ENCODE results near the gene TCF4.

The TCF4 gene

GRCh38 chr18:55588111-55588869 lies at the start of gene TCF4:
Gene TCF4 (minus strand): TSS chr18:55588192. CDS start chr18:55587116, 1,076 bp downstream.
- peak; percentile 85 for DNase-seq (ENCODE audit: low read depth, low spot score)

GRCh38 chr18:55637204-55637603 lies 49.2 kb upstream of the TCF4 start:
- no peak for DNase-seq (ENCODE audit: low read depth, low spot score)

GRCh38 chr18:55635439-55635838 lies 47.4 kb upstream of the TCF4 start:
- no peak for DNase-seq (ENCODE audit: low read depth, low spot score)

DNA sequence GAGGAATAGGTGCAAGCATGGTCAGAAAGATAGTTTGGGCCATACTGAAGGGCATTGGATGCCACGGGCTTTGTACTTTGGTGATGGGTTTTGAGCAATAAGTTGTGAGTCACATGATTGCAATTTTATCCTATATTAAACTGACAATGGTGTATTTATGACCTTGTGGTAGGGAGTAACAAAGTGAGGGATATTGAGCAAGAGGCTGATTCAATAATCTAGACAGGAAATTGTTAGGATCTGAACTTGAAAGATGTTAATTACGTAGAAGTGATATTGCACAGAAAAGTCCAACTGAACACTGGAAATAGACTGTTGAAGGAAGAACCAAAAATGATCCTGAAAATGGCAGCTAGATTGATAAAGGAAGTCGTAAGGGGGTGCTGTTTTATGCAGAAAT lies 46.6 kb upstream of the TCF4 start:
- DNase-seq (ENCODE audit: low read depth, low spot score) = peak; percentile 6

DNA sequence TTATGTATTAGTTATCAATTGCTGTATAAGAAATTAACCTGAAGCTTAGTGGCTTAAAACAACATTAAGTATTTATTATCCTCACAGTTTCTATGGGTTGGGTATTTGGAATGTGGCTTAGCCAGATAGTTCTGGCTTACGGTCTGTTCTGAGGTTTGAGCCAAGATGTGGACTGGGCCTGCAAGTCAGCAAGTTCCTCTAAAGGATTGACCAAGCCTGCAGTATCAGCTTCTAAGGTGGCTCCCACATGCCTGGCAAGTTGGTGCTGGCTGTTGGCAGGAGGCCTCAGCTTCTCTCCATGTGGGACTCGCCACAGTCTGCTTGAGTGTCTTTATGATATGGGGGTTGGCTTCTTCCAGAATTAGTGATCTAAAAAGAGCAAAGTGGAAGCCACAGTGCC lies 45.0 kb upstream of the TCF4 start:
- DNase-seq (ENCODE audit: low read depth, low spot score) = peak; percentile 29

GRCh38 chr18:55629133-55629532 lies 41.1 kb upstream of the TCF4 start:
- no peak for DNase-seq (ENCODE audit: low read depth, low spot score)

GRCh38 chr18:55627007-55627406 lies 39.0 kb upstream of the TCF4 start:
- no peak for DNase-seq (ENCODE audit: low read depth, low spot score)

DNA sequence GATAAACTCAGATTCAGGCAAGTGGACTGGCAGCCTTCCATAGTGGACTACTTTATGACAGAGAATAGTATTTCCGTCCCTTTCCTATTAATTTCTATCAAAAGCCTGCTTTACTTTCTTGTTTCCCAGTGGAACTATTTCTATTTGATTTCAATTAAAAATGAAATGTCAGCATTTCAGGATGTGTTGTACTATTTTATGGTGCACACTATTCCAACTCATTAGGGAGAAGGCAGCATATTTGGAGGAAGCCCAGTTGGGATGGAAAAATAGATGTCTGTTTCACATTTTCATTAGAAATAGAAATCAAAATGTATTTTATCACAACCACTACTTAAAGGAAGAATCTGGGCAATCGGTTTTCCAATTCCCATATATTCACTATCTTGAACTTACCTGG lies 37.9 kb upstream of the TCF4 start:
- no peak for DNase-seq (ENCODE audit: low read depth, low spot score)

- DNase-seq (ENCODE audit: low read depth, low spot score) = no peak
These were observed 35.6 kb upstream of the TCF4 start for GRCh38 chr18:55623626-55624025.

DNA sequence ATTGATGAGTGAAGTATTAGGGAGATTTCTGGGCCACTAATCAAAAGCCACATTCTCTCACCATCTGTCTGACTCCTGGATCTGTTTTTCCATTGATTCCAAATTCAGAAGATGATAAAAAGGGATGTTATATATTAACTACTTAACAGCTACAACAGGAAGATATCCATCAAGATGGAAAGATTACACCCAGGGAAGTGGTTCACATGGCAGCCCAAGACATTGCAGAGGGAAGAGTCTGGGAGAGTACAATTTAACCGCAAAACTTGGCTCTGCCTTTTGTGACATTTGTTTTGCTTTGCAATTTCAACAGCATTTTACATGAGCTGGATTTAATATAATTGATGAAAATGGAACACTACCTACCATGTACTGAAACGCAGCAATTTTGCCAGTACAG lies 22.5 kb upstream of the TCF4 start:
- DNase-seq (ENCODE audit: low read depth, low spot score) = no peak

DNA sequence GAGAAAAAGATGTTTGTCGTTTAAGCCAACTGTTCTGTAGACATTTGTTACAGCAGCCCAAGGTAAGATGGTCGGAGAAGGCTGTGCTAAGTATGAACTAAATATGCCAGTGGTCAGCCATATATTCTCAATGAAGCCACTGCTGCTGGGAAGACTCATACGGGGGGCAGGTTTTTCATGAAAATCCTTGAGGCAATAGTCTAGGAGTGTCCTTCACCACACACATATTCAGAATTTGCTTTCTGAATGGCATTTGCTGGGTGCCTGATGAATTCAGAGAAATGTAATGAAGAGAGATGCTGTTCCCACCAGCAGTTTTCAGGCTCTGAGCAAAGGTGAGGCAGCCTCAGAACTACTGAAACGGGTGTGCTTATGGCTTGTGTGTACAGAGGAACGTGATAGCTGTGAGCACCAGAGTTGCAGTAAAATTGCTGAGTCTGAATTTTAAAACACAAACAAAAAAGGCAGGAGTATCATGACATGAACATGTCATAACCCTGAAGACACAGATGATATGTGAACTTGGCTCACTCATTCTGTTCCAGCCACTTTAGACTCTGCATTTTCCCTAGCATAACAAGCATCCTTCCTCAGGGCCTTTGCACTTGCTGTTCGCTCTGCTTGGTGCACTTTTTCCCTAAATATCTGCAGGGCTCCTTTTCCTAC lies 21.3 kb upstream of the TCF4 start:
- no peak for DNase-seq (ENCODE audit: low read depth, low spot score)

GRCh38 chr18:55608497-55608896 lies 20.5 kb upstream of the TCF4 start:
- DNase-seq (ENCODE audit: low read depth, low spot score) = no peak

DNA sequence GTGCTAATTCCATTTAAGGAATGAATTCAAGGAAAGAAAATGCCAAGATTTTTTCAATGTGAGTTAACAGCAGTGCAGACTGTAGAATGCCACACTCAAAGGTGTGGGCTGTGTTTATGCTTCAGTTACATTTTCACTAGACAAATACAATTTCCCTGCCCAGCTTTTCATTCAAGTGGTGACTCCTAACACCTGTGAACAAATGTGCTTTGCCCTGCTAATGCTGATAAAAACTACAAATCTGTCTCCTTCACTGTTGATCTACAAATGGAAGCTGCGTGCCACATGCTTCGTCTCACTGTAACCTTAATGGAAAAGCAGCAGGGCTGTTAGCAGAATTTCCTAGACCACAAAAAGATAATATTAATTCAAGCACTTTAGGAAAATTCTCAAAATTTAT lies 19.8 kb upstream of the TCF4 start:
- DNase-seq (ENCODE audit: low read depth, low spot score) = no peak

- no peak for DNase-seq (ENCODE audit: low read depth, low spot score)
These were observed 17.8 kb upstream of the TCF4 start for GRCh38 chr18:55605733-55606338.

DNA sequence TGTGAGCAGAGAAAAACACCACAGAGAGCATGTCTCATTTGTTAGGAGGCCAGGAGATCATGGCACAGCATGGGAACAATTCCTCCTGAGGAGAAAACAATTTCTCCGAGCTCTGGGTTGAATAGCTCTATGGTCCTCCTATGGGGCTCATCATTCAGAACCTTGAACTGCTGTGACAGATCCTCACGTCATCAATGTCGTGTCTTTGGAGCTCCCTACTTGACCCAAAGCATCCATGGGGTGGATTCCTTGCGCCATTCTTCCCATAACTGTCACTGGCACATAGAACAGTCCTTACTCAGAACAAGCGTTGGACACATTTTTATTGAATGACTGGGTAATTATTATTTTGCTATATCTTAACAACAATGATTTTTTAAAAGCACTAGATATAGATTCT lies 15.8 kb upstream of the TCF4 start:
- no peak for DNase-seq (ENCODE audit: low read depth, low spot score)

GRCh38 chr18:55593888-55594287 lies 5.9 kb upstream of the TCF4 start:
- no peak for DNase-seq (ENCODE audit: low read depth, low spot score)

DNA sequence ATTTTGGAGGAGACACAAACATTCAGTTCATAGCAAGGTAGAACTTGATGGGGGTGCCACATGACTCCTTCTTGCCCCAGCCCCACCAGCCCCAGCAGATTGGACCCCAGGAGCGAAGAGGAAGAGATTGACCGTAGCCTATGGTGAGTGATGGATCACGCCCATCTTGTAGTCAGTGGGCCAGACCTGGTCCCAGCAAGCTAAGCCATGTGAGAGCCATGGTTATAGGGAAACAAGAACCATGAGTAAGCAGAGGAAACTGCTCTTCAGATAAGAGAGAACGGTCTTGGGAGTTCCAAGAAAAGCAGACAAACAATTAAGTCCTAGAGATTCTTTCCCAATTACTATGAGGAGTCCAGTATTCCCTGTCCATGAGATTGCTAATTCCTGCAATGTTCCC lies 4.6 kb upstream of the TCF4 start:
- DNase-seq (ENCODE audit: low read depth, low spot score) = peak; percentile 10

- no peak for DNase-seq (ENCODE audit: low read depth, low spot score)
These were observed 4.1 kb upstream of the TCF4 start for GRCh38 chr18:55592106-55592505.

- peak; percentile 98 for DNase-seq (ENCODE audit: low read depth, low spot score)
These were observed 1.8 kb upstream of the TCF4 start for GRCh38 chr18:55589625-55590291.

- peak; percentile 29 for DNase-seq (ENCODE audit: low read depth, low spot score)
These were observed 1.0 kb upstream of the TCF4 start for GRCh38 chr18:55588870-55589595.

GRCh38 chr18:55587418-55588110 lies 428 bp downstream of the TCF4 start:
- DNase-seq (ENCODE audit: low read depth, low spot score) = peak; percentile 63

All from astrocyte of the hippocampus (primary cell).